Trophoblast cell (in vitro differentiated cells and primary cell): ENCODE results near the gene TEX261.
A peak's percentile ranks its signal among the peaks of the same experiment; 100 is the strongest.

Experiments
- DNase-seq, 2 donors: peaks; one replicate each; pipeline ENCODE4 v3.0.0-alpha.2; 2016
- H2AFZ ChIP-seq: 2 replicates; pipeline ENCODE4 v1.6.1; 2013; ENCODE audit warnings: low read length, moderate library complexity, mild to moderate bottlenecking; ENCODE audit not compliant: insufficient read depth, poor library complexity
- H2AK5ac ChIP-seq: 2 replicates; pipeline ENCODE4 v1.6.1; 2013; ENCODE audit warnings: mild to moderate bottlenecking, low read length
- H2BK120ac ChIP-seq: 2 replicates; pipeline ENCODE4 v1.6.1; 2013; ENCODE audit warnings: low read length, mild to moderate bottlenecking, moderate library complexity; ENCODE audit not compliant: insufficient read depth, poor library complexity
- H2BK12ac ChIP-seq: 2 replicates; pipeline ENCODE4 v1.6.1; 2013; ENCODE audit warnings: mild to moderate bottlenecking, low read length, moderate library complexity
- H2BK5ac ChIP-seq: 2 replicates; pipeline ENCODE4 v1.6.1; 2013; ENCODE audit warnings: low read length, low read depth, moderate library complexity, mild to moderate bottlenecking; ENCODE audit not compliant: poor library complexity
- H3K14ac ChIP-seq: 2 replicates; pipeline ENCODE4 v1.6.1; 2013; ENCODE audit warnings: mild to moderate bottlenecking, low read length
- H3K18ac ChIP-seq: 2 replicates; pipeline ENCODE4 v1.6.1; 2013; ENCODE audit warnings: mild to moderate bottlenecking, low read length
- H3K23ac ChIP-seq: 2 replicates; pipeline ENCODE4 v1.6.1; 2013; ENCODE audit warnings: low read length
- H3K27ac ChIP-seq: 2 replicates; pipeline ENCODE4 v1.5.1; 2013; ENCODE audit warnings: low read depth, mild to moderate bottlenecking, inconsistent platforms, low read length, moderate library complexity
- H3K27me3 ChIP-seq: 2 replicates; pipeline ENCODE4 v1.6.1; 2013; ENCODE audit warnings: inconsistent platforms, mild to moderate bottlenecking, low read length, moderate library complexity; ENCODE audit not compliant: insufficient read depth
- H3K36me3 ChIP-seq, 2 experiments: 1 replicate in 1 of 2; 2 replicates in 1 of 2; pipeline ENCODE4 v1.6.1; 2013; ENCODE audit warnings: low read length in 2 of 2, mild to moderate bottlenecking in 2 of 2, moderate library complexity in 1 of 2; ENCODE audit not compliant: insufficient read depth in 2 of 2, control insufficient read depth in 1 of 2
- H3K4ac ChIP-seq: 2 replicates; pipeline ENCODE4 v1.6.1; 2013; ENCODE audit warnings: low read depth, mild to moderate bottlenecking, low read length, moderate library complexity
- H3K4me1 ChIP-seq, 2 experiments: 1 replicate in 1 of 2; 2 replicates in 1 of 2; pipeline ENCODE4 v1.6.1; 2013; ENCODE audit warnings: low read length in 2 of 2, mild to moderate bottlenecking in 2 of 2, moderate library complexity in 1 of 2; ENCODE audit not compliant: insufficient read depth in 2 of 2, control insufficient read depth in 1 of 2
- H3K4me2 ChIP-seq: 2 replicates; pipeline ENCODE4 v1.6.1; 2013; ENCODE audit warnings: inconsistent platforms, mild to moderate bottlenecking, low read length, moderate library complexity
- H3K4me3 ChIP-seq: 2 replicates; pipeline ENCODE4 v1.5.1; 2013; ENCODE audit warnings: mild to moderate bottlenecking, low read depth, low read length, inconsistent platforms
- H3K79me1 ChIP-seq: one replicate; pipeline ENCODE4 v1.6.1; 2013; ENCODE audit warnings: low read length
- H3K79me2 ChIP-seq: 2 replicates; pipeline ENCODE4 v1.6.1; 2013; ENCODE audit warnings: low read length, mild to moderate bottlenecking; ENCODE audit not compliant: control insufficient read depth, insufficient read depth, poor library complexity
- H3K9ac ChIP-seq: 2 replicates; pipeline ENCODE4 v1.6.1; 2013; ENCODE audit warnings: mild to moderate bottlenecking, low read length
- H3K9me3 ChIP-seq: 2 replicates; pipeline ENCODE4 v1.6.1; 2013; ENCODE audit warnings: low read depth, mild to moderate bottlenecking, control low read depth, inconsistent platforms, low read length; ENCODE audit not compliant: insufficient read depth
- H4K12ac ChIP-seq: 2 replicates; pipeline ENCODE4 v1.6.1; 2013; ENCODE audit warnings: low read depth, mild to moderate bottlenecking, low read length, moderate library complexity
- H4K8ac ChIP-seq: 2 replicates; pipeline ENCODE4 v1.6.1; 2013; ENCODE audit warnings: low read depth, mild to moderate bottlenecking, low read length, moderate library complexity
- H4K91ac ChIP-seq: one replicate; pipeline ENCODE4 v1.6.1; 2013; ENCODE audit warnings: low read depth, mild to moderate bottlenecking, low read length, moderate library complexity
- WGBS: extraction: QIAGEN DNeasy Blood & Tissue Kit; methylation state at CpG from one replicate; pipeline ENCODE4 v1.1.7; 2013; ENCODE audit warnings: missing lambda C conversion rate; ENCODE audit not compliant: insufficient read length, insufficient coverage; ENCODE audit errors: extremely low coverage; 5-methylcytosine and 5-hydroxymethylcytosine counted together

TEX261 gene

GRCh38 chr2:70983506-70984227, 11.0 kb downstream of the TEX261 start:
- no peak overlapping the region for H3K23ac ChIP-seq
- H2BK12ac ChIP-seq, result no peak overlapping the region
- no peak overlapping the region for H2BK120ac ChIP-seq
- H3K14ac ChIP-seq, result no peak overlapping the region
- WGBS, result no CpG with 5 or more reads among the region's 8 CpGs
- H3K79me1 ChIP-seq, result peaks cover 3% of the 10 kb centered on the region
- no peak overlapping the region for H2AFZ ChIP-seq
- H4K91ac ChIP-seq, result no peak overlapping the region
- H3K18ac ChIP-seq, result no peak overlapping the region
- H3K79me2 ChIP-seq, result no peaks in the 10 kb centered on the region
- H3K4me2 ChIP-seq, result no peak overlapping the region
- H3K4ac ChIP-seq, result no peak overlapping the region
- H3K36me3 ChIP-seq, result peaks cover 15 to 26% of the 10 kb centered on the region in 2 experiments
- H3K27ac ChIP-seq, result no peak overlapping the region
- no peak for DNase-seq
- peaks cover 3% of the 10 kb centered on the region for H3K9me3 ChIP-seq
- peaks cover 0 to 2% of the 10 kb centered on the region in 2 experiments for H3K4me1 ChIP-seq
- no peak overlapping the region for H3K9ac ChIP-seq
- no peak overlapping the region for H3K4me3 ChIP-seq
- H4K12ac ChIP-seq, result no peak overlapping the region
- no peak overlapping the region for H2AK5ac ChIP-seq
- no peak overlapping the region for H2BK5ac ChIP-seq
- H4K8ac ChIP-seq, result no peak overlapping the region
- H3K27me3 ChIP-seq, result no peaks in the 10 kb centered on the region

- no peaks in the 10 kb centered on the region for H3K27me3 ChIP-seq
- DNase-seq, result no peak
- H4K91ac ChIP-seq, result no peak overlapping the region
- peaks cover 2 to 3% of the 10 kb centered on the region in 2 experiments for H3K4me1 ChIP-seq
- H3K18ac ChIP-seq, result no peak overlapping the region
- H4K12ac ChIP-seq, result no peak overlapping the region
- no peak overlapping the region for H2BK5ac ChIP-seq
- no peak overlapping the region for H2BK120ac ChIP-seq
- H2AFZ ChIP-seq, result no peak overlapping the region
- H3K9ac ChIP-seq, result no peak overlapping the region
- H3K4me2 ChIP-seq, result no peak overlapping the region
- peaks cover 8 to 19% of the 10 kb centered on the region in 2 experiments for H3K36me3 ChIP-seq
- no peak overlapping the region for H4K8ac ChIP-seq
- H3K4ac ChIP-seq, result no peak overlapping the region
- H3K9me3 ChIP-seq, result peaks cover 3% of the 10 kb centered on the region
- H3K27ac ChIP-seq, result no peak overlapping the region
- no peak overlapping the region for H3K23ac ChIP-seq
- peaks cover 3% of the 10 kb centered on the region for H3K79me1 ChIP-seq
- peaks cover 1% of the 10 kb centered on the region for H3K79me2 ChIP-seq
- H3K14ac ChIP-seq, result no peak overlapping the region
- no peak overlapping the region for H2AK5ac ChIP-seq
- H3K4me3 ChIP-seq, result peak overlapping the region; percentile 26
- no peak overlapping the region for H2BK12ac ChIP-seq
- WGBS, result no CpG with 5 or more reads among the region's 3 CpGs
These were observed 11.7 kb downstream of the TEX261 start for GRCh38 chr2:70982971-70983370.

GRCh38 chr2:70981866-70982810, 12.5 kb downstream of the TEX261 start:
- Histone ChIP-seq H2BK120ac (no peak overlapping the region), H4K8ac (no peak overlapping the region), H2AK5ac (no peak overlapping the region), H4K91ac (no peak overlapping the region), H3K4ac (no peak overlapping the region), H2BK12ac (no peak overlapping the region), H4K12ac (no peak overlapping the region), H3K79me2 (peaks cover 1% of the 10 kb centered on the region), H2AFZ (no peak overlapping the region), H3K9me3 (peaks cover 3% of the 10 kb centered on the region), H2BK5ac (no peak overlapping the region), H3K18ac (no peak overlapping the region), H3K4me2 (no peak overlapping the region), H3K27me3 (no peaks in the 10 kb centered on the region), H3K79me1 (peaks cover 5% of the 10 kb centered on the region), H3K36me3 (peaks cover 5 to 13% of the 10 kb centered on the region in 2 experiments), H3K4me3 (no peak overlapping the region), H3K4me1 (peaks cover 6 to 7% of the 10 kb centered on the region in 2 experiments), H3K9ac (no peak overlapping the region), H3K27ac (no peak overlapping the region), H3K14ac (no peak overlapping the region), H3K23ac (no peak overlapping the region)
- WGBS, result no CpG with 5 or more reads among the region's 14 CpGs
- no peak for DNase-seq

- no peak overlapping the region for H4K8ac ChIP-seq
- H3K23ac ChIP-seq, result no peak overlapping the region
- no peak overlapping the region for H4K12ac ChIP-seq
- H3K27ac ChIP-seq, result no peak overlapping the region
- H2AFZ ChIP-seq, result no peak overlapping the region
- peaks cover 3% of the 10 kb centered on the region for H3K9me3 ChIP-seq
- no peak overlapping the region for H3K14ac ChIP-seq
- H3K4ac ChIP-seq, result no peak overlapping the region
- no peak overlapping the region for H3K18ac ChIP-seq
- no peak overlapping the region for H3K4me3 ChIP-seq
- H3K9ac ChIP-seq, result no peak overlapping the region
- H3K27me3 ChIP-seq, result no peaks in the 10 kb centered on the region
- H3K4me1 ChIP-seq, result peaks cover 6 to 7% of the 10 kb centered on the region in 2 experiments
- no peak overlapping the region for H2BK5ac ChIP-seq
- H2BK120ac ChIP-seq, result no peak overlapping the region
- no peak overlapping the region for H3K4me2 ChIP-seq
- no peak overlapping the region for H2BK12ac ChIP-seq
- no peak overlapping the region for H2AK5ac ChIP-seq
- peaks cover 0 to 6% of the 10 kb centered on the region in 2 experiments for H3K36me3 ChIP-seq
- peaks cover 7% of the 10 kb centered on the region for H3K79me1 ChIP-seq
- H4K91ac ChIP-seq, result no peak overlapping the region
- no CpG with 5 or more reads among the region's 2 CpGs for WGBS
- H3K79me2 ChIP-seq, result peaks cover 1% of the 10 kb centered on the region
- DNase-seq, result no peak
These were observed 13.3 kb downstream of the TEX261 start for GRCh38 chr2:70981421-70981820.
